Measurements from ENCODE around the gene METTL25B. TPM values are rescaled to one million over a fixed set of nuclear protein-coding genes. Genes with fewer than 3 reads are reported as not detected.

Gene METTL25B
- total and polyA plus RNA-seq, 2 of the 4 experiments (the other 2 are of a cell fraction), result 2.3 to 10.1 TPM

DNA sequence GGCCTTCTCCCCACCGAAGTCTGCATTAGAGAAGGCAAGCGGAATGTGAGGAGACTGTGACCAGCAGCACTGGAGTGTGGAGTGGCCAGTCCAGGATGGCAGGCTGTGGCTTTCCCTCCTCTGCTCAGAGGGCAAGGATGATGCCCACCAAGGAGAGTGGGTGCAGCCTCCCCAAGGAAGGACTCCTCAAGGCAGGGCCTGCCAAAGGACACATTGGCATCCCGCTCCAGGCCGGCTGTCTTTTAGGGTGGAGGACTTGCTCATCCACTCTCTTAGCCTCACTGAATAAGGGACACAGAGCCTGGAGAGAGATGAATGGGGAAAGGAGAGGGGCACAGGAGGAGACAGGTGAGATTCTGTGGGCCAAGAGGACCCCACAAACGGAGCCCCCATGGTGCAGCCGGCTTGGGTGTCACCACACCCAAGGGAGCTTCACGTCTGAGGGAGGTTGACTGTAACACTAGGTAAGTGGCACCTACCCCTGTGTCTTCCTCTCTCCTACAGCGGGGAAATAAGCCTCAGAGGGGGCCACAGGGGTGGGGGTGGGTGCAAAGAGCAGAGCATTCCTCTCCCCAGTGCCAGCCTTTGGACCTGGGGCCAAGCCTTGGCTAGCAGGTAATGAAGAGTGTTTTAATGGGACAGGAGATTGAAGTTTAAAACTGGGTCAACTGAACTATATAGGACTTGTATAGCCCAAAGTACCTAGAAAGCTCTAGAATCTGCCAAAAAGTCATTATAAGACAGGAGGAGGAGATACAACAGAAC is 46.9 kb upstream of the METTL25B start (continued):
- no peak for TF ChIP-seq RAD21 (IDR thresholded peaks at IDR 0.05; ENCODE audit: low read length)

DNA sequence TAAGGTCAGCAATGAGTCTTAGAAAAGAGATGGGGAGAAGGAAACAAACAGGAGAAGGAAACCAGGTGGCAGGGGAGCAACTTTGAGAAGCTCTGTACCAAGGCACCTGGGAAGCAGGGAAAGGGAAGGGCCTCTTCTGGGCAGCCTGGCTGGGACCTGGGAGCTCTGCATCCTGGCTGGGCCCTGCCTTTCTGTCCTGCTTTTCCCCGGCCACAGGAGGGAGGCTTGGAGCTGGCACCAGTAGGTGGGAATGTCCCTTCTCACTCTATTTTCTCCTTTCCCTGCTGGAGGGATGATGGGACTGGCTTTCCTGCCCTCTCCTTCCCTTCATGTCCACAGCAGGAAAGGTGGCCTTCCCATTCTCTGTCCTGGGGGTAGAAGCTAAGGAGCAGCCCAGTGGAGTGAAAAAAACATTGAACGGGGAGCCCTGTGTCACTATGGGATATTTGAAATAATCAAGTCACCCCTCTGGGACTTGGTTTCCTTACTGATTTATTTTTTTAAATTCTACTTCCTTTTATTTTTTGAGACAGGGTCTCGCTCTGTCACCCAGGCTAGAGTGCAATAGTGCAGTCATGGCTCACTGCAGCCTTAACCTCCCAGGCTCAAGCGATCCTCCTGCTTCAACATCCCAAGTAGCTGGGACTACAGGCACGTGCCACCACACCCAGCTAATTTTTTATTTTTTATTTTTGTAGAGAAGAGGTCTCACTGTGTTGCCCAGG is 45.9 kb upstream of the METTL25B start:
- H3K79me1 ChIP-seq (ENCODE audit: low read depth in 1 of 2, low read length in 2 of 2), result peaks cover 0 to 5% of the 10 kb centered on the region in 2 experiments; a peak in 2 of 4 replicates
- H4K91ac ChIP-seq (ENCODE audit: insufficient read depth, low read depth, low read length), result no peak overlapping the region
- DNase-seq (no peak), ATAC-seq (ENCODE audit: low read depth) (no peak)
- peaks cover 27% of the 10 kb centered on the region for H3K27me3 ChIP-seq (ENCODE audit: control insufficient read depth, insufficient read depth, low read length)
- in situ Hi-C loops (cut with MboI; ENCODE audit: low sequenced_read_pairs) (no loop called here), dilution Hi-C loops (cut with HindIII; ENCODE audit: low sequenced_read_pairs, unreplicated experiment) (no loop called here), intact Hi-C loops (cut with micrococcal nuclease) (no loop called here)
- no peak overlapping the region for H3K27ac ChIP-seq (ENCODE audit: insufficient read depth, low read length)
- no peak overlapping the region for H2BK5ac ChIP-seq (ENCODE audit: low read depth, low read length, poor library complexity, severe bottlenecking)
- no peak overlapping the region for H2AFZ ChIP-seq (replicated peaks; ENCODE audit: low read length, poor library complexity)
- H3K56ac ChIP-seq (ENCODE audit: extremely low read depth, insufficient read depth, low read length), result no peak overlapping the region
- no peak overlapping the region for H3K18ac ChIP-seq (ENCODE audit: low read depth, low read length)
- no peak overlapping the region for H2BK15ac ChIP-seq (ENCODE audit: low read depth, low read length)
- no peak overlapping the region for H3K4me3 ChIP-seq (ENCODE audit: insufficient read depth, low read depth, low read length)
- H4K8ac ChIP-seq (ENCODE audit: low read depth in 2 of 2, low read length in 2 of 2), result no peak overlapping the region
- BruUV-seq (replicated peaks), result no TSS peak
- no peak overlapping the region for H2AK5ac ChIP-seq (ENCODE audit: low read depth, low read length)
- no peaks in the 10 kb centered on the region for H4K20me1 ChIP-seq (ENCODE audit: insufficient read depth, low read length)
- WGBS, 2 experiments (ENCODE audit: extremely low coverage in 2 of 2, insufficient read length in 1 of 2), result 86% methylated on average over 1 of the region's 5 CpGs; no CpG with 5 or more reads in 1 of the 2 experiments
- H3K4me2 ChIP-seq (ENCODE audit: low read depth, low read length), result no peak overlapping the region
- POLR2A ChIA-PET (ENCODE audit: unreplicated experiment), result no interaction called here
- H2BK120ac ChIP-seq (ENCODE audit: low read depth, low read length), result no peak overlapping the region
- H2AK9ac ChIP-seq (replicated peaks; ENCODE audit: low read depth, low read length, poor library complexity), result no peak overlapping the region
- H4K5ac ChIP-seq (ENCODE audit: low read depth, low read length), result no peak overlapping the region
- CTCF ChIA-PET, result interaction anchor here (1.0 to 1.4 kb wide), 2 partner anchors 22 to 58 kb away, joined by 3 read pairs; no protein-coding TSS in a partner anchor
- peaks cover 6% of the 10 kb centered on the region; the same call in 1 of the 2 replicates for H3K4me1 ChIP-seq (ENCODE audit: control insufficient read depth, insufficient read depth, low read length)
- H3K9ac ChIP-seq (ENCODE audit: low read depth, low read length), result no peak overlapping the region
- no peak overlapping the region for H3K23ac ChIP-seq (ENCODE audit: low read depth, low read length)
- H3K4ac ChIP-seq (ENCODE audit: low read depth, low read length), result no peak overlapping the region
- H3K9me3 ChIP-seq (ENCODE audit: control insufficient read depth, insufficient read depth, low read length), result no peaks in the 10 kb centered on the region
- H3K14ac ChIP-seq (replicated peaks; ENCODE audit: low read depth, low read length), result no peak overlapping the region
- no peak overlapping the region for H2BK20ac ChIP-seq (ENCODE audit: low read depth, low read length)
- no peaks in the 10 kb centered on the region for H3K36me3 ChIP-seq (ENCODE audit: control insufficient read depth, insufficient read depth, low read length)
- H3K9me1 ChIP-seq (ENCODE audit: insufficient read depth, low read length), result no peaks in the 10 kb centered on the region
- TF ChIP-seq NFE2L2 (IDR thresholded peaks at IDR 0.05; ENCODE audit: low read depth, low read length) (no peak), CTCF (conservative IDR thresholded peaks at IDR 0.05; ENCODE audit: low read depth, low read length) (no peak), POLR2A (IDR thresholded peaks at IDR 0.05; ENCODE audit: low read depth, low read length) (no peak), USF2 (IDR thresholded peaks at IDR 0.05; ENCODE audit: low read depth, low read length) (no peak), RAD21 (IDR thresholded peaks at IDR 0.05; ENCODE audit: low read length) (no peak), CEBPB (IDR thresholded peaks at IDR 0.05; ENCODE audit: low read depth, low read length) (no peak), SMC3 (IDR thresholded peaks at IDR 0.05; ENCODE audit: low read depth, low read length) (no peak), MAZ (IDR thresholded peaks at IDR 0.05; ENCODE audit: borderline replicate concordance, low read depth, low read length) (no peak), CHD1 (IDR thresholded peaks at IDR 0.05; ENCODE audit: low read depth, low read length) (no peak), RFX5 (IDR thresholded peaks at IDR 0.05; ENCODE audit: low read depth, low read length) (no peak)
- TF ChIP-seq, protein P1, sequence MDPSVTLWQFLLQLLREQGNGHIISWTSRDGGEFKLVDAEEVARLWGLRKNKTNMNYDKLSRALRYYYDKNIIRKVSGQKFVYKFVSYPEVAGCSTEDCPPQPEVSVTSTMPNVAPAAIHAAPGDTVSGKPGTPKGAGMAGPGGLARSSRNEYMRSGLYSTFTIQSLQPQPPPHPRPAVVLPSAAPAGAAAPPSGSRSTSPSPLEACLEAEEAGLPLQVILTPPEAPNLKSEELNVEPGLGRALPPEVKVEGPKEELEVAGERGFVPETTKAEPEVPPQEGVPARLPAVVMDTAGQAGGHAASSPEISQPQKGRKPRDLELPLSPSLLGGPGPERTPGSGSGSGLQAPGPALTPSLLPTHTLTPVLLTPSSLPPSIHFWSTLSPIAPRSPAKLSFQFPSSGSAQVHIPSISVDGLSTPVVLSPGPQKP (IDR thresholded peaks at IDR 0.05; ENCODE audit: borderline replicate concordance, low read depth, low read length), result no peak

All from IMR-90 (cell line).